Fibroblast of lung (primary cell): Measurements from ENCODE around the gene EPS8L3. TPM values are rescaled to one million over a fixed set of nuclear protein-coding genes. Genes with fewer than 3 reads are reported as not detected.
"Not testable (repeated sequence)": the region's sequence is repeated elsewhere in the genome, so short reads cannot be mapped to it uniquely, and the experiment has no call there.

Experiments used
- DNase-seq, 2 donors: peaks; one replicate each; pipeline versions ENCODE4 v3.0.0 to v3.0.0-alpha.2; 2010; ENCODE audit warnings: low read depth in 2 of 2
- H2AFZ ChIP-seq: 2 replicates; pipeline ENCODE4 v1.5.1; 2012; ENCODE audit warnings: low read length, control low read depth, inconsistent platforms
- H3K27ac ChIP-seq: 2 replicates; pipeline ENCODE4 v1.5.1; 2011; ENCODE audit warnings: low read length, control low read depth; ENCODE audit not compliant: insufficient read depth
- H3K27me3 ChIP-seq: 2 replicates; pipeline ENCODE4 v1.5.1; 2011; ENCODE audit warnings: mild to moderate bottlenecking, low read length; ENCODE audit not compliant: control insufficient read depth, insufficient read depth
- H3K36me3 ChIP-seq: 2 replicates; pipeline ENCODE4 v1.5.1; 2011; ENCODE audit warnings: low read length; ENCODE audit not compliant: control insufficient read depth, insufficient read depth
- H3K4me1 ChIP-seq: 2 replicates; pipeline ENCODE4 v1.5.1; 2011; ENCODE audit warnings: low read length; ENCODE audit not compliant: control insufficient read depth, insufficient read depth; ENCODE audit errors: extremely low read depth
- H3K4me2 ChIP-seq: 2 replicates; pipeline ENCODE4 v1.5.1; 2011; ENCODE audit warnings: low read length, control low read depth; ENCODE audit not compliant: insufficient read depth; ENCODE audit errors: extremely low read depth
- H3K4me3 ChIP-seq, 4 experiments: fragments of 200-600 bp in 1 of 4; sonication (generic) in 1 of 4; replicated peaks in 1 of 4; 2 replicates each; pipeline ENCODE4 v1.5.1; 2011 to 2016; ENCODE audit warnings: low read length in 4 of 4, low read depth in 3 of 4, mild to moderate bottlenecking in 3 of 4, control low read depth in 2 of 4, inconsistent platforms in 1 of 4, mixed read lengths in 1 of 4; ENCODE audit not compliant: insufficient read depth in 1 of 4; ENCODE audit errors: control extremely low read depth in 1 of 4
- H3K79me2 ChIP-seq: 2 replicates; pipeline ENCODE4 v1.5.1; 2012; ENCODE audit warnings: mild to moderate bottlenecking, low read length, inconsistent platforms; ENCODE audit not compliant: control insufficient read depth, insufficient read depth
- H3K9ac ChIP-seq: 2 replicates; pipeline ENCODE4 v1.5.1; 2011; ENCODE audit warnings: mild to moderate bottlenecking, low read length, control low read depth; ENCODE audit not compliant: insufficient read depth
- H3K9me3 ChIP-seq: 2 replicates; pipeline ENCODE4 v1.5.1; 2012; ENCODE audit warnings: low read depth, low read length; ENCODE audit not compliant: control insufficient read depth, insufficient read depth
- H4K20me1 ChIP-seq: 2 replicates; pipeline ENCODE4 v1.5.1; 2011; ENCODE audit warnings: low read length; ENCODE audit not compliant: control insufficient read depth, insufficient read depth; ENCODE audit errors: extremely low read depth
- CTCF ChIP-seq, 2 donors: IDR thresholded peaks in 1 of 2; conservative IDR thresholded peaks in 1 of 2; 1 replicate in 1 of 2; 2 replicates in 1 of 2; pipeline ENCODE4 v1.5.1; 2011 to 2012; ENCODE audit warnings: low read length in 2 of 2, control low read depth in 1 of 2, inconsistent platforms in 1 of 2, low read depth in 1 of 2, mild to moderate bottlenecking in 1 of 2
- EZH2 ChIP-seq: IDR thresholded peaks from 2 replicates; pipeline ENCODE4 v1.5.1; 2012; ENCODE audit warnings: low read length, control low read depth, mild to moderate bottlenecking; ENCODE audit errors: missing control alignments
- polyA plus RNA-seq, 2 donors: library from polyadenylated mRNA; depleted of rRNA in 1 of 2; stranded (reverse) in 1 of 2; unstranded in 1 of 2; fragments of >200 nt; gene quantifications; 2 replicates each; pipeline ENCODE4 v1.2.1, GENCODE V29; 2011 to 2012; ENCODE audit warnings: missing spikeins in 1 of 2
- total RNA-seq: library from RNA; depleted of rRNA; stranded (reverse); fragments of >200 nt; gene quantifications from 2 replicates; pipeline ENCODE4 v1.2.1, GENCODE V29; 2014

Gene EPS8L3
- total and polyA plus RNA-seq, 2 donors (not counting 1 experiment from before 2014, with no cell fraction given) = not detected

- Histone ChIP-seq H3K4me2 (no peak overlapping the region), H4K20me1 (no peaks in the 10 kb centered on the region), H3K27ac (no peak overlapping the region), H3K4me1 (no peaks in the 10 kb centered on the region), H3K27me3 (peaks cover 8% of the 10 kb centered on the region), H3K79me2 (no peaks in the 10 kb centered on the region), H3K9ac (no peak overlapping the region), H2AFZ (no peak overlapping the region), H3K9me3 (no peaks in the 10 kb centered on the region), H3K36me3 (no peaks in the 10 kb centered on the region), H3K4me3 (no peak overlapping the region)
- no peak for TF ChIP-seq EZH2
- no peak for TF ChIP-seq CTCF (conservative IDR thresholded peaks at IDR 0.05 in 1 of 2, IDR thresholded peaks at IDR 0.05 in 1 of 2; ENCODE audit: low read depth in 1 of 2, low read length in 2 of 2)
- DNase-seq = no peak
Observed at GRCh38 chr1:109768820-109769219, 5.1 kb upstream of the EPS8L3 start.

- H3K27ac ChIP-seq = no peak overlapping the region
- H3K4me2 ChIP-seq = no peak overlapping the region
- H3K79me2 ChIP-seq = no peaks in the 10 kb centered on the region
- no peak overlapping the region for H3K4me3 ChIP-seq
- no peaks in the 10 kb centered on the region for H4K20me1 ChIP-seq
- no peaks in the 10 kb centered on the region for H3K9me3 ChIP-seq
- peaks cover 2% of the 10 kb centered on the region for H3K4me1 ChIP-seq
- no peak overlapping the region for H2AFZ ChIP-seq
- H3K9ac ChIP-seq = no peak overlapping the region
- H3K27me3 ChIP-seq = peaks cover 8% of the 10 kb centered on the region
- H3K36me3 ChIP-seq = no peaks in the 10 kb centered on the region
- no peak for DNase-seq
- TF ChIP-seq EZH2 = no peak
- no peak for TF ChIP-seq CTCF (conservative IDR thresholded peaks at IDR 0.05 in 1 of 2, IDR thresholded peaks at IDR 0.05 in 1 of 2; ENCODE audit: low read depth in 1 of 2, low read length in 2 of 2)
Observed at GRCh38 chr1:109768335-109768650, 4.6 kb upstream of the EPS8L3 start.

DNA sequence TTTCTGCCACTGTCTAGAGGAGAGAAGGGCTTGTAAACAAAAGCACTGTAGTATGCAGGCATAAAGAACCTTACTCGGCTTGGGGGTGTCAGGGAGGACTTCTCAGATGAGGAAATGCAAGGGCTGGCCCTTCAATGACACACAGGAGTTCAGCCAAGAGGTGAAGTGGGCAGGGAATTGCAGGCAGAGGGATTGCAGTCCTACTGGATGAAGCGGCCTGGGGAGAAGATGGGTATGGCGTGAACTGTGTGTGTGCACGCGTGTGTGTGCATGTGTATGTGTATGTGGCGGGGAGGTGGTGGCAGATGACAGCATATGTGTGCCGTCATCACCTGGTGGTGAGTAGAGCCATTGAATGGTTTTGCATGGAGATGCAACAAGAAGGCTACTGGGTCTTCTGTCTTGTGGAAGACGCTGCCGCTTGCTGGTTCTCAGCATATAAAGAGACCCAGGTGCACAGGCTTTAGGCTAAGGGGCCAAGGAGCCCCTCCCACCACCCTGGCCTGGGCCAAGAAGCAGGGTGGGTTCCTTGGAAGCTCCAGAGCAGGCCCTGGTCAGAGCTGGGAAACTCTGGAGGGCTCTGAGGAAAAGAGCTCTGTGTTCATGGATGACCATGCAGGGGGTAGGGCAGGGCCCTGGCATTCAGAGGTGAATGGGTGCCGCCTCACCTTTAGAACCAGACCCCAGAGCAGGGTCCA lies 4.1 kb upstream of the EPS8L3 start:
- H3K4me3 ChIP-seq = no peak overlapping the region
- no peak overlapping the region for H3K9ac ChIP-seq
- H3K27me3 ChIP-seq = peaks cover 8% of the 10 kb centered on the region
- TF ChIP-seq EZH2 (no peak), CTCF (conservative IDR thresholded peaks at IDR 0.05 in 1 of 2, IDR thresholded peaks at IDR 0.05 in 1 of 2; ENCODE audit: low read depth in 1 of 2, low read length in 2 of 2) (no peak)
- no peak for DNase-seq
- peaks cover 3% of the 10 kb centered on the region for H3K4me1 ChIP-seq
- no peaks in the 10 kb centered on the region for H3K79me2 ChIP-seq
- no peak overlapping the region for H2AFZ ChIP-seq
- no peaks in the 10 kb centered on the region for H3K36me3 ChIP-seq
- no peaks in the 10 kb centered on the region for H3K9me3 ChIP-seq
- H3K4me2 ChIP-seq = no peak overlapping the region
- H3K27ac ChIP-seq = no peak overlapping the region
- no peaks in the 10 kb centered on the region for H4K20me1 ChIP-seq

DNA sequence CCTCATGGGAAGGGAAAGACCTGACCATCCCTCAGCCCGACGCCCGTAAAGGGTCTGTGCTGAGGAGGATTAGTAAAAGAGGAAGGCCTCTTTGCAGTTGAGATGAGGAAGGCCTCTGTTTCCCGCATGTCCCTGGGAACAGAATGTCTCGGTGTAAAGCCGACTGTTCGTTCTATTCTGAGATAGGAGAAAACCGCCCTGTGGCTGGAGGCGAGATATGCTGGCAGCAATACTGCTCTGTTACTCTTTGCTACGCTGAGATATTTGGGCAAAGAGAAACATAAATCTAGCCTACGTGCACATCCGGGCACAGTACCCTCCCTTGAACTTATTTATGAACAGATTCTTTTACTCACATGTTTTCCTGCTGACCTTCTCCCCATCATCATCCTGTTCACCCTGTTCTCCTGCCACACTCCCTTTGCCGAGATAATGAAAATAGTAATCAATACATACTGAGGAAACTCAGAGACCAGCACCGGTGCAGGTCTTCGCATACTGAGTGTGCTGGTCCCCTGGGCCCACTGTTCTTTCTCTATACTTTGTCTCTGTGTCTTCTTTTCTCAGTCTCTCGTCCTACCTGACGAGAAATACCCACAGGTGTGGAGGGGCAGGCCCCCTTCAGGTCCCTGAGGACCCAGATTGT lies 3.4 kb upstream of the EPS8L3 start:
- H3K4me2 ChIP-seq, H3K4me1 ChIP-seq, H3K4me3 ChIP-seq, H3K9me3 ChIP-seq, DNase-seq, H3K27ac ChIP-seq, H3K36me3 ChIP-seq, H2AFZ ChIP-seq, H3K9ac ChIP-seq, H3K27me3 ChIP-seq, H4K20me1 ChIP-seq, H3K79me2 ChIP-seq: not testable (repeated sequence)
